ENCODE data around the gene PSMF1.

Gene PSMF1

GRCh38 chr20:1101533-1101932 is 16.9 kb upstream of the PSMF1 start:
- Histone ChIP-seq H3K27ac (ENCODE audit: low read length) (no peak overlapping the region), H3K9ac (ENCODE audit: low read length in 2 of 2) (no peak overlapping the region), H3K4me1 (ENCODE audit: control insufficient read depth, insufficient read depth, low read length) (no peaks in the 10 kb centered on the region), H3K27me3 (ENCODE audit: control insufficient read depth in 1 of 2, insufficient read depth in 2 of 2, low read length in 2 of 2) (no peaks in the 10 kb centered on the region), H3K9me3 (ENCODE audit: control insufficient read depth in 2 of 2, low read length in 2 of 2) (peaks cover 0 to 12% of the 10 kb centered on the region in 2 donors), H3K4me3 (ENCODE audit: low read length in 2 of 2) (no peak overlapping the region), H3K36me3 (ENCODE audit: control insufficient read depth in 2 of 2, insufficient read depth in 2 of 2, low read length in 2 of 2) (no peaks in the 10 kb centered on the region)

DNA sequence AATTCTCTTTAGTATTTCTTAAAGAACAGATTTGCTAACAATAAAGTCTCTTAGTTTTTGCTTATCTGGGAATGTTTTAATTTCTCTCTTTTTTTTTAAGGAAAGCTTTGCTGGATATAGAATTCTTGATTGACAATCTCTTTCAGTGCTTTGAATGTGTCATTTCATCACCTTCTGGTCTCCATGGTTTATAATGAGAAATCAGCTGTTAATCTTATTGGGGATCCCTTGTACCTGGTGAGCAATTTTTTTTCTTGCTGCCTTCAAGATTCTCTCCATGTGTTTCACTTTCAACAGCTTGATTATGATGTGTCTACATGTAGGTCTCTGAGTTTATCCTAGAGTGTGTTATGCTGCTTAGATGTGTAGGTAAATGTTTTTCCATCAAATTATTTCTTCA is 16.4 kb upstream of the PSMF1 start:
- Histone ChIP-seq H3K9ac (ENCODE audit: low read length in 2 of 2) (no peak overlapping the region), H3K27ac (ENCODE audit: low read length) (no peak overlapping the region), H3K9me3 (ENCODE audit: control insufficient read depth in 2 of 2, low read length in 2 of 2) (peaks cover 0 to 12% of the 10 kb centered on the region in 2 donors), H3K4me1 (ENCODE audit: control insufficient read depth, insufficient read depth, low read length) (no peaks in the 10 kb centered on the region), H3K36me3 (ENCODE audit: control insufficient read depth in 2 of 2, insufficient read depth in 2 of 2, low read length in 2 of 2) (no peaks in the 10 kb centered on the region), H3K4me3 (ENCODE audit: low read length in 2 of 2) (no peak overlapping the region), H3K27me3 (ENCODE audit: control insufficient read depth in 1 of 2, insufficient read depth in 2 of 2, low read length in 2 of 2) (no peaks in the 10 kb centered on the region)

DNA sequence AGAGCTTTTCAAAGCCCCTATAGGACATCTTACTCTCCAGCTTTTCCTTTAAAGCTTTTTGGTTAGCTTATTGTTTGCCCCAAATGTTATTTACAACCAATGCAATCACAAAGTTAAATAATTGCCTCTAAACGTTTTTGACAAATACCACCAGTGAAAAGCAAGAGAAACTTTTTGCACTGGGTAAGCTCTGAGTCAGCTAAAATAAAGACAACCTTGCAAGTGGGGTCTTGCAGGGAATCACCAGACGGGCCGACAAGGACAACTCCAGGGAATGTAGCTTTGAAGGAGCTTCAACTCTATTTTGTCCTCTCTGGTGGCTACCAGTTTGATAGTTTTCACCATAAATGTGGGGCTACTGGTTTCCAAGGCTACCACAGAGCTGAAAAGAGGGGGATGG is 14.7 kb upstream of the PSMF1 start:
- H3K4me3 ChIP-seq (ENCODE audit: low read length in 2 of 2) = no peak overlapping the region

DNA sequence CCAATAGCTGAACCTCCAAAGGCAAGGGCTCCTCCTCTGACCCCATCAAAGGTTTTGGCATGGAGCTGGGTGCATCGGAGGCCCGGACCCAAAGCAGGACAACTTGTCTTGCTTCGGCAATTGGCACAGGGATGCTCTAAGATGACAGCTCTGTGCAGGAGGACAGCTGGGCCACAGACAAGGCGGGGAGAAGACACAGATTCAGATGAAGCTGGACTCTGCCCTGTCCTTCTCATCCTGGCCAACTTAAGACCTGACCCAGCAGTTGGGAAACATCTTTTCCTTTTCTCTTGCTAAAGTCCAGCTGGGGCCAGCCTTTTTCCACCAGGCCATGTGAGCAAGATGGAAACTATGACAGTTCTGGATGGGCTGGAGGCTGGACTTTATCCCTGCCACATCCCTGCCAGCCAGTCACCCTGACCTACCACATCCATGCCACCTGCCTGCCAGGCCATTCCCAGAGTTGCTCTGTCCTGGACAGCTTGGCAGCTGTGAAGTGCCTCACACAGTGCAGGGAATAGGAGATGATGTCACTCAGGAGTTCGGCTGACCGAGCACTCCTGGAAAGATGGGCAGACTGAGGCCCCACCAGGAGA is 12.7 kb upstream of the PSMF1 start:
- no peak overlapping the region for H3K9ac ChIP-seq (ENCODE audit: low read length in 2 of 2)
- H3K9me3 ChIP-seq (ENCODE audit: control insufficient read depth in 2 of 2, low read length in 2 of 2) = peaks cover 0 to 3% of the 10 kb centered on the region in 2 donors
- no peak overlapping the region for H3K4me3 ChIP-seq (ENCODE audit: low read length in 2 of 2)
- peaks cover 0 to 2% of the 10 kb centered on the region in 2 donors for H3K27me3 ChIP-seq (ENCODE audit: control insufficient read depth in 1 of 2, insufficient read depth in 2 of 2, low read length in 2 of 2)
- H3K4me1 ChIP-seq (ENCODE audit: control insufficient read depth, insufficient read depth, low read length) = peaks cover 3% of the 10 kb centered on the region
- no peaks in the 10 kb centered on the region for H3K36me3 ChIP-seq (ENCODE audit: control insufficient read depth in 2 of 2, insufficient read depth in 2 of 2, low read length in 2 of 2)
- H3K27ac ChIP-seq (ENCODE audit: low read length) = no peak overlapping the region

More for the DNA sequence above, 14.7 kb upstream of the PSMF1 start:
- Histone ChIP-seq H3K4me1 (ENCODE audit: control insufficient read depth, insufficient read depth, low read length) (peaks cover 3% of the 10 kb centered on the region), H3K27me3 (ENCODE audit: control insufficient read depth in 1 of 2, insufficient read depth in 2 of 2, low read length in 2 of 2) (peaks cover 0 to 2% of the 10 kb centered on the region in 2 donors), H3K36me3 (ENCODE audit: control insufficient read depth in 2 of 2, insufficient read depth in 2 of 2, low read length in 2 of 2) (no peaks in the 10 kb centered on the region), H3K9ac (ENCODE audit: low read length in 2 of 2) (no peak overlapping the region), H3K27ac (ENCODE audit: low read length) (no peak overlapping the region), H3K9me3 (ENCODE audit: control insufficient read depth in 2 of 2, low read length in 2 of 2) (peaks cover 0 to 8% of the 10 kb centered on the region in 2 donors)

- Histone ChIP-seq H3K9me3 (ENCODE audit: control insufficient read depth in 2 of 2, low read length in 2 of 2) (peaks cover 0 to 1% of the 10 kb centered on the region in 2 donors), H3K27me3 (ENCODE audit: control insufficient read depth in 1 of 2, insufficient read depth in 2 of 2, low read length in 2 of 2) (peaks cover 0 to 2% of the 10 kb centered on the region in 2 donors), H3K9ac (ENCODE audit: low read length in 2 of 2) (no peak overlapping the region), H3K4me1 (ENCODE audit: control insufficient read depth, insufficient read depth, low read length) (peaks cover 3% of the 10 kb centered on the region), H3K4me3 (ENCODE audit: low read length in 2 of 2) (no peak overlapping the region), H3K36me3 (ENCODE audit: control insufficient read depth in 2 of 2, insufficient read depth in 2 of 2, low read length in 2 of 2) (no peaks in the 10 kb centered on the region), H3K27ac (ENCODE audit: low read length) (no peak overlapping the region)
Observed at GRCh38 chr20:1107176-1107575, 11.2 kb upstream of the PSMF1 start.

GRCh38 chr20:1108437-1108920 is 9.9 kb upstream of the PSMF1 start:
- peaks cover 0 to 2% of the 10 kb centered on the region in 2 donors for H3K27me3 ChIP-seq (ENCODE audit: control insufficient read depth in 1 of 2, insufficient read depth in 2 of 2, low read length in 2 of 2)
- no peaks in the 10 kb centered on the region for H3K36me3 ChIP-seq (ENCODE audit: control insufficient read depth in 2 of 2, insufficient read depth in 2 of 2, low read length in 2 of 2)
- H3K9ac ChIP-seq (ENCODE audit: low read length in 2 of 2) = no peak overlapping the region

DNA sequence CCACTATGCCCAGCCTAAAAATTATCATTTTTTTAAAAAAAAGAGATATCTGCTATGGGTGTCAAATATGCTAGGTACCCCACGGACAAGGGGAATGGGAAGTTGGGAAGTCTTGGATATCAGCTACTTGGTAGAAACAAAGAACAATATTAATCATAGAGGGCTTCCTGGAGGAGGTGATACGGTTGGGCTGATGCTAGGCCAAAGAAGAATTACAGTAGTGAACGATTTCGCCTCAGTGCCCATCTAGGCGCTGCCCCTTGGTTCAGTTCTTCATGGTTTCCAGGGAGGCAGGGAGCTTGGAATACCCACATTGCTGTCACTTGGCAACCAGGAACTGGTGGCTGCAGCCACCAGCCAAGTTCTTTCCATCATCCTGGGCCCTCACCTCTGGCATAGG is 5.5 kb upstream of the PSMF1 start:
- no peaks in the 10 kb centered on the region for H3K36me3 ChIP-seq (ENCODE audit: control insufficient read depth in 2 of 2, insufficient read depth in 2 of 2, low read length in 2 of 2)

More at GRCh38 chr20:1108437-1108920, 9.9 kb upstream of the PSMF1 start:
- H3K4me3 ChIP-seq (ENCODE audit: low read length in 2 of 2) = no peak overlapping the region
- no peak overlapping the region for H3K27ac ChIP-seq (ENCODE audit: low read length)
- peaks cover 3% of the 10 kb centered on the region for H3K4me1 ChIP-seq (ENCODE audit: control insufficient read depth, insufficient read depth, low read length)
- H3K9me3 ChIP-seq (ENCODE audit: control insufficient read depth in 2 of 2, low read length in 2 of 2) = no peaks in the 10 kb centered on the region

DNA sequence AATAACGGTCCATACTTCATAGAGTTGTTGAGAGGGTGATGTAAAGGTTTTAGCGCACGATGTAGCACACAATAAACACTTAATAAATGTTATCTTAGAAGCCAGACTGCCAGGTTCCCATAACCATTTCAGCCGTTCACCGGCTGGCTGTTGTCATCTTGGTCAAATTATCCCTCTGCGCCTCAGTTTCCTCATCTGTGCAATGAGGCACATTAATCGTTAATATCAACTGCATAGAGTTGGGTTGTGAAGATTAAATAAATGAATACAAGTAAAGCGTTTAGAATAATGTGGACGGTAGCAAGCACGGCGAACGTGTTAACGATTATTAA is 432 bp upstream of the PSMF1 start:
- peak overlapping the region; percentile 1 for H3K27ac ChIP-seq (ENCODE audit: low read length)
- no peaks in the 10 kb centered on the region for H3K27me3 ChIP-seq (ENCODE audit: control insufficient read depth in 1 of 2, insufficient read depth in 2 of 2, low read length in 2 of 2)
- peak overlapping the region; percentile 94 to 99 for H3K4me3 ChIP-seq (ENCODE audit: low read length in 2 of 2)
- H3K9me3 ChIP-seq (ENCODE audit: control insufficient read depth in 2 of 2, low read length in 2 of 2) = no peaks in the 10 kb centered on the region
- H3K9ac ChIP-seq (ENCODE audit: low read length in 2 of 2) = peak overlapping the region; percentile 51 to 84
- H3K36me3 ChIP-seq (ENCODE audit: control insufficient read depth in 2 of 2, insufficient read depth in 2 of 2, low read length in 2 of 2) = peaks cover 7 to 9% of the 10 kb centered on the region in 2 donors
- peaks cover 39% of the 10 kb centered on the region for H3K4me1 ChIP-seq (ENCODE audit: control insufficient read depth, insufficient read depth, low read length)

More for the DNA sequence above, 5.5 kb upstream of the PSMF1 start:
- no peak overlapping the region for H3K27ac ChIP-seq (ENCODE audit: low read length)
- H3K9ac ChIP-seq (ENCODE audit: low read length in 2 of 2) = no peak overlapping the region
- H3K9me3 ChIP-seq (ENCODE audit: control insufficient read depth in 2 of 2, low read length in 2 of 2) = no peaks in the 10 kb centered on the region
- H3K27me3 ChIP-seq (ENCODE audit: control insufficient read depth in 1 of 2, insufficient read depth in 2 of 2, low read length in 2 of 2) = peaks cover 0 to 2% of the 10 kb centered on the region in 2 donors
- H3K4me3 ChIP-seq (ENCODE audit: low read length in 2 of 2) = no peak overlapping the region
- peaks cover 7% of the 10 kb centered on the region for H3K4me1 ChIP-seq (ENCODE audit: control insufficient read depth, insufficient read depth, low read length)

- peak overlapping the region; percentile 1 for H3K27ac ChIP-seq (ENCODE audit: low read length)
- H3K27me3 ChIP-seq (ENCODE audit: control insufficient read depth in 1 of 2, insufficient read depth in 2 of 2, low read length in 2 of 2) = no peaks in the 10 kb centered on the region
- peak overlapping the region; percentile 84 to 91 for H3K9ac ChIP-seq (ENCODE audit: low read length in 2 of 2)
- no peaks in the 10 kb centered on the region for H3K9me3 ChIP-seq (ENCODE audit: control insufficient read depth in 2 of 2, low read length in 2 of 2)
- peaks cover 39% of the 10 kb centered on the region for H3K4me1 ChIP-seq (ENCODE audit: control insufficient read depth, insufficient read depth, low read length)
- peaks cover 7 to 9% of the 10 kb centered on the region in 2 donors for H3K36me3 ChIP-seq (ENCODE audit: control insufficient read depth in 2 of 2, insufficient read depth in 2 of 2, low read length in 2 of 2)
- peak overlapping the region; percentile 94 to 99 for H3K4me3 ChIP-seq (ENCODE audit: low read length in 2 of 2)
Observed at GRCh38 chr20:1119128-1119505, 715 bp downstream of the PSMF1 start.

GRCh38 chr20:1119524-1119923 is 1.1 kb downstream of the PSMF1 start:
- Histone ChIP-seq H3K9me3 (ENCODE audit: control insufficient read depth in 2 of 2, low read length in 2 of 2) (no peaks in the 10 kb centered on the region), H3K4me3 (ENCODE audit: low read length in 2 of 2) (peak overlapping the region; percentile 94 to 99), H3K27me3 (ENCODE audit: control insufficient read depth in 1 of 2, insufficient read depth in 2 of 2, low read length in 2 of 2) (no peaks in the 10 kb centered on the region), H3K9ac (ENCODE audit: low read length in 2 of 2) (peak overlapping the region; percentile 84 to 91), H3K4me1 (ENCODE audit: control insufficient read depth, insufficient read depth, low read length) (peaks cover 39% of the 10 kb centered on the region), H3K36me3 (ENCODE audit: control insufficient read depth in 2 of 2, insufficient read depth in 2 of 2, low read length in 2 of 2) (peaks cover 7 to 9% of the 10 kb centered on the region in 2 donors), H3K27ac (ENCODE audit: low read length) (no peak overlapping the region)

DNA sequence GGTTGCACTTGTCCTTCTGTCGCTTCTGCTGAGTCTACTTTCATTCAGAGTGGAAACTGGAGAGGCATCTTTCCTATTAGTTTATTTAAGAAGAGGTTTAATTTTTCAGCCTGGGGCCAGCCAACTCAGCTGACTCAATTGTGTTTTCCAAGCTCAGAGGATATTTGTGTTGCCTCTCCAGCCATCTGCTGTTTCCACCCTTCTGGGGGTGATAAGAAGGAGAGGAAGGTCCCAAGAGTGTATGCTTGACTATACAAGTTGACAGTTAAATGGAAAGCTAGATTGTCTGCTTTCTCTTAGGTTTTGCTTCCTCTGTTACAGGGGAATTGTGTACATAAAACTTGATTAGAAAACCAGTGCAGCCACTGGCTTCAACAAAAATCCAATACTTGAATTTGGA is 3.0 kb downstream of the PSMF1 start:
- H3K36me3 ChIP-seq (ENCODE audit: control insufficient read depth in 2 of 2, insufficient read depth in 2 of 2, low read length in 2 of 2) = peaks cover 16 to 22% of the 10 kb centered on the region in 2 donors
- H3K27ac ChIP-seq (ENCODE audit: low read length) = no peak overlapping the region
- H3K4me3 ChIP-seq (ENCODE audit: low read length in 2 of 2) = no peak overlapping the region
- H3K9me3 ChIP-seq (ENCODE audit: control insufficient read depth in 2 of 2, low read length in 2 of 2) = no peaks in the 10 kb centered on the region
- no peaks in the 10 kb centered on the region for H3K27me3 ChIP-seq (ENCODE audit: control insufficient read depth in 1 of 2, insufficient read depth in 2 of 2, low read length in 2 of 2)
- peaks cover 39% of the 10 kb centered on the region for H3K4me1 ChIP-seq (ENCODE audit: control insufficient read depth, insufficient read depth, low read length)
- no peak overlapping the region for H3K9ac ChIP-seq (ENCODE audit: low read length in 2 of 2)
